DMS 273 (cell line): ENCODE data around the gene FOXL3.

ENCODE experiments used
- DNase-seq: peaks from one replicate; lab custom pipeline; 2025; ENCODE audit not compliant: unreplicated experiment; lab: John Stamatoyannopoulos, UW

The FOXL3 gene

DNA sequence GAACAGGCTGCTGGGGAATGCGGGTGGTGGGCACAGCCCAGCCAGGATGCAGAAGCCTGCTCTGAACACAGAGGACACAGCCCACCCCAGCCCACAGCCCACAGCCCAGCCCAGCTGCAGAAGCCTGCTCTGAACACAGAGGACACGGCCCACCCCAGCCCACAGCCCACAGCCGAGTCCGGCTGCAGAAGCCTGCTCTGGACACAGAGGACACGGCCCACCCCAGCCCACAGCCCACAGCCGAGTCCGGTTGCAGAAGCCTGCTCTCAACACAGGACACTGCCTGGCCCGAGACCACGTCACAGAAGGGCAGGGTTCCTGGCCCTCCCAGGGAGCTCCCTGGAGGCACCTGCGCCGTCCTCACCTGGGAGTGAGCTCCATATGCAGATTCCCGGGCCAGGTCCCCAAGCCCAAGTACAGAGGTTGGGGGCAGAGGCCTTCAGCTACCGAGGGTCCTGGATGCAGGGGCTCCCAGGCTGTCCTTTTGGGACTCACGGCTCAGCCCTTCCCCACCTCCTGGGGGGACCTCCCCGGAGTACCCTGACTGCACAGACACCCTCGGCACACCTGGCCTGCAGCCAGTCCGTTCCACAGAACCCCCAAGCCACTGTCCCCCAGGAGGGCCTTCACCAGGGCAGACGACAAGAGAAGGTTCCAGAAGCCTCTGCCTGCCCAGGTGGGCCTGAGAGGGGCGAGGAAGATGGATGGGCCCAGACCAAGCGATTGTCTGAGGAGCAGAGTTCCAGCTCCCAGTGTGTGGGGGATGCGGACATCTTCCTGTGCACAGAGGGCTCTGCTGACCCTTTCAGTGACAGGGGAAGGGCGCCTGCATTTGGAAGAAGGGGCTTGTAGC, 23.7 kb upstream of the FOXL3 start:
- DNase-seq: no peak

DNA sequence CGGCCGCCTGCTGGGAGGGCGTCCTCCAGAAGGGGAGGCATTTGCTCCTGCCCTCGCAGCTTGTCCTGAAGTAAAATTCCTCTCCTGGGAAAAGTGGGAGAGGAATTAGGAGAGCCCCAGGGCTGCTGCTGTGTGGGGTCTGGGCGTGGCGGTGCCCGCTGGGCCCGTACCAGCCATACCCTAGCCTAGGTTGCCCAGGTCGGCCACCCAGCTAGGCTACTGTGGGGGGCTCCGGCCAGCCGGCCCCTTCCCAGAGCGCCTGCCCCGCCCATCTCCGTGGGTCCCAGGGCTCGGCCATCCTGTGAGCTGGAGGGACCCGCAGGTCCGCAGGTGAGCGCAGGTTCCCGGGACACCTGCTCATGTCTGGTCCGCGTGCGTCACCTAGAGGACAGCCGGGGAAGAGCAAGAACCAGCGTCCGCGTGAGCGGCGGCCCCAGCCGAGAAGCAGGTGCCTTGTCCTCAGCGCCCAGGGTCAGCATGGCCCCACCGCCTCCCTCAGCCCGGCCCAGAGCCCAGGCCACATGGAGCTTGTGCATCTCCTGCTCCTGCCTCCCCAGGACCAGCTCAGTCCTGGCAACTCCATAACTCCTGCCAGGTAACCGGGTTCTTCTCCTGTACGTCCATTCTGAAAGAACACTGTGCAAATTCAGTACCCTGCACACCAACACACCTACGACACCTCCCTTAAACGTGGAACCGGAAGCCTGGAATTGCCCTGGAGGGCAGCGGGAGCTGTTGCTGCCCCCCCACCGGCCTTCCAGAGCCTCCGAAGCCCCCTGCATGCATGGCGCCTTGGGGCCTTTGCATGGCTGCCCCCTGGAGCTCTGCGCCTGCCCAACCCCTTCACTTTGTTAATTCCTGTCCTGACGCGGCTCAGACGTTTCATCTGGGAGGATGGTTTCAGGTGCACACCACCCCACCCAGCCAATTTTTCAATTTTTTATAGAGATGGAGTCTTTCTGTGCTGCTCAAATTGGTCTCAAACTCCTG, 22.8 kb upstream of the FOXL3 start:
- peak; percentile 52 for DNase-seq

DNA sequence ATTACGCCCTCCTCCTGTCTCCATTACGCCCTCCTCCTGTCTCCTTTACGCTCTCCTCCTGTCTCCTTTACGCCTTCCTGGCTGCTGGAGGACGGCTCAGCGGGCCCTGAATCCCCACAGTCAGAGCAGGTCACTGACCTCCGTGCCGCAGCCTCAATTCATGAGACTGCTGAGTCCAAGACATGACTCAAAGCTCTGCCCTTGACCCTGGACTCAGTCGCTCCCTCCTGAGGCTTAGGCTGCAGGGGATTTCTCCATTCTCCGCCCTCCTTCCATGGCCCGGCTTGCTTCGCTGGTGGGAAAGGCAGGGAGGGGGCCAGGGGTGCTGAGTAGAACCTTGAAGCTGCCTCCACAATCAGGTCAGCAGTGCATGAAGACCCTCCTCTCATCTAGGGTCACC, 21.0 kb upstream of the FOXL3 start:
- no peak for DNase-seq

DNA sequence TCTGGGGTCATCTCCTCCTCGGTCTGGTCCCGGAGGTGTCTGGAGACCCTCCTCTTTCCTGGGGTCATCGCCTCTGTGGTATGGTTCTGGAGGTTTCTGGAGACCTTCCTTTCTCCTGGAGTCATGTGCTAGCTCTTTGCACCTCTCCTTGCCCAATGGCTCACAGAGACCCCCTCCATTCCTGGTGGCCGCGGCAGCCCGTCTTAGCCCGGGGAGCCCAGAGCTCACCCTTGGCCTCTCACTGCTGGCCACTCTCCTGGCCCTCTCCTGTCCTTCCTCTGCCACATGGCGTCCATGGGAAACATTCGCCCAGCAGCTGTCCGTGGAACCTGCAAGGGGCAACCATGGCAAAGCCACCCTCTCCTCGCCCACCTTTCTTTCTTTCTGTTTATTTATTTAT, 20.2 kb upstream of the FOXL3 start:
- DNase-seq: no peak

DNA sequence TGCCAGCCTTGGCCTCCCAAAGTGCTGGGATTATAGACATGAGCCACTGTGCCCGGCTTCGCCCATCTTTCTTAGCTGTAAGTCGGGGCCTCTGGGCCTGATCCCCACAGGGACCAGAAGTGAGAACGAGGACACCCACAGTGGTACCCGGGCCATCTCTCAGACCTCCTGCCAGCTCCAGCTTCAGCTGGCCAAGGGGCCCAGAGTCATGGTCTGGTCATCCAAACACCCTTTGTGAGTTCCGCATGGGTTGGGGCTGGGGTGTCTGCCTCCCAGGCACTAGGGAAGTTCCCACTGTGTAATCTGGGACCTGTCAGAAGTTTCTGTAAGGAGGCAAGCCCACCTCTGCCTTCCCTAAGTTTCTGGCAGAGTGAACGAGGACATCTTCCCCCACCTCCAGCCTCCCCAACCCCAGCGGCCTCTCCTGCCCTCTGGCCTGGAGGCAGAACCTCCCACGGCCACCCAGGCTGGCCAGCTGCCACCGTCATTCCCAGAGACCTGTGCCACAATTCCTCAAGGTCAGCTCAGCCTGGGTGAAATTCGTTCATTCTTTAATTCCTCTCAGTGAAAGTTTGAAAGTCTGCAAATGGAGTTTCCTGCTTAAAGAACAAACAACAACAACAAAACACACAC, 19.5 kb upstream of the FOXL3 start:
- no peak for DNase-seq

DNA sequence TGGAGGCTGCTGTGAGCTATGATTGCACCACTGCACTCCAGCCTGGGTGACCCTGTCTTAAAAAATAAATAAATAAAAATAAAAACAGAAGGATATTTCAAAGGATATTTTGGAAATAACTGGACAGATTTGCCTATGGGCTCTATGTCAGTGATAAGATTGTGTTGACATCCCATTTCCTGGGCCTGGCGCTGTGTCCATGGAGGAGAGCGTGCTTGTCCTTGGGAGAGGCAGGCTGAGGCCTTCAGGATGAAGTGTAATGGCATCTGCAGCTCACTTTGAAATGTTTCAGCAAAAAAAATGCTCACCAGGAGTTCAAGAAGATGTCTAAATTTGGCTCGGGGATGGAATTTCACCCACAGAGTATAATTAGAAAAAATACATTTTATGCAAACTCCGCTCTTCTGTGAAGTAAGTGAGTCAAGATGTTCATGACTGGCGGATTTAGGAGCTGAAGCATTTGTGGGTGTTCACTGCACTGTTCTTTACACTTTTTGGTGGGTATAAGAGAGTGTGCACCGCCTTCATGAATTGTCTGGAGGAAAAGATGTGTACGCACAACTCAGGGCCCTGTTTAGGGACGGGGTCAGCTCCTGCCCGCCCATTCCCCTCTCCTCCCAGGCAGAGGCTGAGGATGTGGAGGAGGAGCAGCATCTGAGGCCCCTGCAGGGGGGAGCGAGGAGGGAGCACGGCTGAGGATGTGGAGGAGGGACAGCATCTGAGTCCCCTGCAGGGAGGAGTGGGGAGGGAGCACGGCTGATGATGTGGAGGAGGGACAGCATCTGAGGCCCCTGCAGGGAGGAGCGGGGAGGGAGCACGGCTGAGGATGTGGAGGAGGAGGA, 18.5 kb upstream of the FOXL3 start:
- DNase-seq: no peak

DNA sequence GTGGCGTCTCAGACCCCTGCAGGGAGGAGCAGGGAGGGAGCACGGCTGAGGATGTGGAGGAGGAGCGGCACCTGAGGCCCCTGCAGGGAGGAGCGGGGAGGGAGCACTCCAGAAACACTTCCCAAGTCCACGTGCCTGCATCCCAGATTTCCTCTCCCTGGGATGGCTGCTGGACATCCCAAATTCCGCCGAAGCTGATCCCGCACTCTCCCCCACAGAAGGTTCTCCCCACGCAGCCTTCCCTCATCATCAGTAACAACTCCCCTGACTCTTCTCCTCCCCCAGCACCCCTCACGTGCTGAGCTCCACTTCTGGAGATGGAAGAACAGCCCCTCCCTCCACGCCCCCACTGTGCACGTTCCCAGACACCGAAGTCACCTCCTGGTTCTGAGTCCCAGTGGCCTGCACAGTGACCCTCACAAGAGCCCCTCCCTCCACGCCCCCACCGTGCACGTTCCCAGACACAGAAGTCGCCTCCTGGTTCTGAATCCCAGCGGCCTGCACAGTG, 17.8 kb upstream of the FOXL3 start:
- DNase-seq: no peak

DNA sequence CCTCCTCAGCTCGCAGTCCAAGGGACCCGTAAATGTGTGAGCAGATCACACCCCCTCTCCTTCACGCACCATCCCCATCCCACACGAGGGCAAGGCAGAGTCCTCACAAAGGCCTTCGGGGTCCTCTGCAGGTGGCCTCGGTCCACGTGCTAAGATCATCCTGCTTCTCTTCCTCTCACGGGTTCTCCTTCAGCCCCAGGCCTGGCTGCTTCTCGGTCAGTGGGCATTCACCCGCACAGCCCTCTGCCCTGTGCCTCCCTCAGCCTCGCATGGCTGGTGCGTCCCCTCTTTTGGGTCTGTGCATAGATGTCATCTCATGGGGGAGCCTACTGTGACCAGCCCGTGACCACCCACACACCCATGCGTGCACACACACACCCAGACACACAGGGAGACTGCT, 17.3 kb upstream of the FOXL3 start:
- no peak for DNase-seq

DNA sequence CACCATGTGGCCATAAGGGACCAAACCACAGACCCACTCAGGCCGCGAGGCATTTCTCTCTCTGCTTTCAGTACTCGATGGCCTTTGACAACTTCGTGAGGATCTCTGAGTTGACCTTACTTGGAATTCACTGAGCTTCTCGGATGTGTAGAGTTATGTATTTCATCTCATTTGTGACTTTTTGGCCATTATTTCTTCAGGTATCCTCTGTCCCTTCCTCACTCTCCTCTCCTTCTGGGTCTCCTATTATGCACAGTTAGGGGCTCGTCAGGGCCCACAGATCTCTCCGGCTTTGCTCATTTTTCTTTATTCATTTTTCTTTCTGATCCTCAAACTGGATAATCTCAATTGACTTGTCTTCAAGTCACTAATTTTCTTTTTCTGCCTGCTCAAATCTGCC, 16.6 kb upstream of the FOXL3 start:
- DNase-seq: no peak

DNA sequence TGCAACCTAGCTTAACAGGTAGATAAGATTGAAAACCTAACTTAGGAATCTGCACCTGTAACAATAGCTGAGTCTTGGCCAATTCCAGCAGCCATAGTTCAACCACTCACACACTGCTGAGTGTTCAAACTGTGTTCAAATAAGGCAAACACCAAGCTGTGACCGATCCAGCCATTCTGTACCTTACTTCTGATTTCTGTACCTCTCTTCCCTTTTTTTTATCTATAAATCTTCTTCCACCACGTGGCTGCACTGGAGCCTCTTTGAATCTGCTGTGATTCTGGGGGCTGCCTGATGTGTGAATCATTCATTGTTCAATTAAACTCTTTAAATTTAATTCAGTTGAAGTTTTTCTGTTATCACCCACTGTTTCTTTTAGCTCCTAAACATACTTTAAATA, 15.7 kb upstream of the FOXL3 start:
- DNase-seq: no peak

DNA sequence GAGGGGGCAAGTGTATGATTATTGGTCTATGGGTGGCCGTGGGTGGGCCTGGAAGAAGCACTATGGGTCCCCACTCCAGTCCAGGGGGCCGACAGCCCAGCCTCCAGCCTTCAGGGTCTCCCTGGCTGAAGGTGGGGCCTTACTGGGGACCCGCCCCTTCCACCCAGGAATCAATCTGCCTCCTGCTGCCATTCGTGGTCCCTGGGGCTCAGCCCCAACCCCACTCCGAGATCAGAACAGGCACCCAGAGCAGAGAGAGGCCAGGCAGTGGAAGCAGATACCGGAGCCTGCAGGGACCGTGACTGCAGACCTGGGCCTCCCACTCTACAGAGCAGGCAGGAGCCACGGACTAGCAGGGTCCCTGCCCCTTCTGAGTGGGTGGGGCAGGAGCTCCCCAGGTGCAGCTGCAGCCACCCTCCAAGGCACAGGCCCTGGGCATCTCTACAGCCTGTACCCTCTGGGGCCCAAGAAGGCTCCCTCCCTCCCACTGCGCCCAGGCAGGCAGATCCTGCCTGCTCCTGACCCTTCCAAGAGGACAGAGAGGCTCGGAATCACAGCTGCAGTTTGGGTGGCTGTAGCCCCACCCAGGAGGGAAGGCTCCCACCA, 13.6 kb upstream of the FOXL3 start:
- no peak for DNase-seq

DNA sequence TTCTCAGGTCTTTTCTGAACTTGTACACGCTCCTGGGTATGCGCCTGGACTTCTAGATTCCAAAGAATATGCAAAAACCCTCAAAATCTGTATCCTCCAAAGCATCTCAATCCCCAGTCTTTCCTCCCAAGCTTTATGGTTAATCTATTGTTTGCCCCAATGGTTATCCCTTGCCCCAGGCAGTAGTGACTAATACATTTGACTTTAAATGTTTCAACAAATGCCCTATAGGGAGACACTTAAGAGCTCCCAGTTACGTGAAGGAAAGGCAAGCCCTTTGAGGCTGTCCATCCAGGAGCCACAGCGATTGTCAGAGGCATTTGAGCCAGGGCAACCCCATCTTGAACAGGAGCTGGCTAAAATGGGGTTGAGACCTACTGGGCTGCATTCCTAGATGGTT, 12.7 kb upstream of the FOXL3 start:
- DNase-seq: no peak

DNA sequence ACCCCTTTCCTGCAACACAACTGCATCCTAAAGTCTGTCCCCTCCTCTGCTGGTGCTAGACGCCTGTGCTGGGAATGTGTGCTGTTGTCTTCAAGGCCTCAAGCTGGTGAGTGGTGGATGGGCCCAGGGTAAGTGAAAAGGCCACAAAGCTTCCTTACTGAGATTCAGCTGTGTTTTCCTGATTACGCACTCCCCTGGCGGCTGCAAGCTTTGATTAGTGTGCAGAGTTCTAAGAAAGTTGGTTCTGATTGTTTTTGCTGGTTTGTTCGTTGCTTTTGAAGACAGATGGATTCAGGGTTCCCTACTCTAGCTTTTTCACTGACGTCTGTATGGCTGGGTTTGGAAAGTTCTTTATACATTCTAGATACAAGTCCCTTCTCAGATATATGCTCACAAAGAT, 11.9 kb upstream of the FOXL3 start:
- no peak for DNase-seq

DNA sequence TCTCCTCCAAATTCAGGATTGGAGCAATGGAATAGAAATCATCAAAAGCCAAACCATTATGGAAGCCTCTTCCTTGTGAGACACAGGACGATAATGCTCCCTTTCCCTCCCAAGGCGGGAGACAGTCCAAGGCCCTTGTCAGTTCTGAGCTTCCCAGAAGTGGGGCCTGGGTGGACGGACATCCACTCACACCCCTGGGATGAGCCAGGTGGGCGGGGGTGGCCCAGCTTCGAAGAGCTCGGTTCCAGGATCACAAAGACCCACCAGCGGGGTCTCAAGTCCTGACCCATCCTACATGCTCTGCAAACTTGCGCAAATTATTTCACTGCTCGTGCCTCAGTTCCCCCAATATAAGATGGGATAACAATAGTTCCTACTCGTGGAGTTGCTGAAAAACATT, 10.1 kb upstream of the FOXL3 start:
- DNase-seq: no peak

DNA sequence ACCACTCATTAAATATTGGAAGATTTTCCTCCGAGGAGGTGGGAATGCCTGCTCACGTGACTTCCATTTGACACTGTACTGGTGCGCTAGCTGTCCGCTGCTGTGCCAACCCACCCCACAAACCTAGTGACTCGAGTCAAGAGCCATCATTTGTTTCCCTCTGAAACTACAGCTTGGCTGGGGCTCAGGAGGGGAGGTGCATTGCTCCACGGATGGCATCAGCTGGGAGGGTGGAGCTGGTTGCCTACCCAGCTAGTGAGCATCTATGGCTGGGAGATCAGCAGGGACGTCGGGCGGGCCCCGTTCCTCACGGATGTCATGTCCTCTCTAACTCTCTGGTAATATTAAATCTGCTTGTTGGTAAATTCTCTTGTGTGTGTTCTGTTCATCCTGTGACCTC, 9.5 kb upstream of the FOXL3 start:
- DNase-seq: no peak

DNA sequence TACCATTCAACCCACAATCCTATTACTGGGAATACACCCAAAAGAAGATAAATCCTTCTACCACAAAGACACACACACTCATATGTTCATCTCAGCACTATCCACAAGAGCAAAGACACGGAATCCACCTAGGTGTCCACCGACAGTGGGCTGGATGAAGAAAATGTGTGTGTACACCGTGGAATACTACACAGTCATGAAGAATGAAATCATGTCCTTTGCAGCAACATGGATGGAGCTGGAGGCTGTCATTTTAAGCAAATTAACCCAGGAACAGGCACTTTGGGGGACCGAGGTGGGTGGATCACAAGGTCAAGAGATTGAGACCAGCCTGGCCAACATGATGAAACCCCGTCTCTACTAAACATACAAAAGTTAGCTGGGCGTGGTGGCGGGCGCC, 8.3 kb upstream of the FOXL3 start:
- DNase-seq: no peak

DNA sequence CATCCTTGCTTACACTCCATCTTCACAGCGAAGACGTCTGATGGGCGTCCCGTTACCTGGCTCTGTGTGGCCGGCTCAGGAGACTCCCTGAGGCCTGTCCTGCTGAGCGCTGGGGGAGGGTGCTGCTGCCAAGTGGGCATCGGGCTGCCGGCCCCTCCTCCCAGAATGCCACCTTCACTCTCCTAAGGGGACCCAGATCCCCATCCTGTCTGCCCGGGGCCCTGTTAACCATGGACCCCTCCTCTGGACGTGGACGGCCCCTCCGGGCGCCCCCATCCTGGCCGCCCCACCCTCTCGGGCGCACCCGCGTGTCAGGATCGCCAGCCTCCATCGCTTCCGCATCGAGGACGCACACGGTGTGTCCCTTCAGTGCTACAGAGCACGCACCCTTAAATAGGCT, 7.3 kb upstream of the FOXL3 start:
- DNase-seq: no peak

DNA sequence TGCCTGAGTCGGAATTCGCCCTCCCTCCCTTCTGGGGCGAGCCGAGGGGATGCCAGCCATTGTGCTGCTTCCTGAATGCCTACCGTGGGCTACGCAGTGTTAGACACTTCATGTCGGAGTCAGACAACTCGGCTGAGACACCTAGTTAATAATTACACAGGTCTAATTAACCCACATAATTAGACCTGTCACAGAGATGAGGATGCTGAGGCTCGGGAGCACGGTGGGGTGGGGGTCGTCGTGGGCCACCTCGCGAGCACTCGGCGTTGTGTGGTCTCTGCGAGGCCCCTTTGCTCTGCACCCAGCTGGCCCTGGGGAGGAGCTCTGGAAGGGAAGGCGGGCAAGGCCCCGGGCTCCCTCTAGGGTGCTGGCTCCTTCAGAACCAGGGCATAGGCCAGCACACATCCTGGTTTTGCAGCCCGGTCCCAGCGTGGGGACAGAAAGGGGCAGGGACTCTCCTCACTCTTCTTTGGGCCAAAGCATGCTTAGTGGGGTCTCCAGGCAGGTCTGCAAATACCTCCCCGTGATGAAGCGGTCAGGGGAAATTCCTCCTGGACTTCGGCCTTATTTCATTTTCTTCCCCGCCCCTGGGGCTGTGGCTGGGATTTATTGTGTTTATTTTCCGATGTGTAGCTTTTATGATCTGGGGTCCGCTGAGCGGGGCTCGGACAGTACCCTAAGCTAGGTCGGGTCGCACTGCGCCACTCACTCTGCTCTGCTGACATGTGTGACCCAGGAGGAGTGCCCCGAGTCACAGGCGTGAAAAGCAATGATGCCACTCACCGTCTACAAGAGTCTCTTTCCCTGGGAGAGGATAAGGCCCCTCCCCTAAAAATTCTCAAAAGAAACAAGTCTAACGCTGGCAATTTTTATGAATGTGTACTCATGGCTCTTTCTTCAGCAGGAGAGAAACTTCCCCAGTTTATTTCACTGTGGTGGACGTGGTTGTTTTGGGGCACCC, 4.9 kb upstream of the FOXL3 start:
- no peak for DNase-seq

DNA sequence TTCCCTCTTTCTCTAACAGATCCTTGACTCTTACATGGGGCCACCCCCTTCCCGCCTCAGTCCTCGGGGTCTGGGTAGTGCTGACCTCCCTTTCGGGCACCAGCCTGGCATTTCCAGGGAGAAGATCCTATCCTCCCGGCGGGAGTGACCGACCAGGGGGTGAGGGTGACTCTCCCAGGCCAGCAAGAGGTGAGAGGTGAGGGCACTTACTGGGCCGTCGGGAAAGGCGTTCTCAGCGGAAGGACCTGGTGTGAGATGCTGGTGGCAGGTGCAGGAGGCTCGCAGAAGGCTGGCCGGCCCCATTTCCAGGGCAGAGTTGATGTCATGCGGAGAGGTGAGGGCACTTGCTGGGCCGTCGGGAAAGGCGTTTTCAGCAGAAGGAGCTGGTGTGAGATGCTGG, 4.2 kb upstream of the FOXL3 start:
- no peak for DNase-seq
